MCF 10A (cell line): Measurements from ENCODE around the gene TGFBR3. TPM values are rescaled to one million over a fixed set of nuclear protein-coding genes. Genes with fewer than 3 reads are reported as not detected.
A peak's percentile ranks its signal among the peaks of the same experiment; 100 is the strongest.

Source experiments
- BruUV-seq: library from RNA; stranded (reverse); fragments of 400-500 nt; replicated peaks from 2 replicates; lab custom pipeline; 2021; lab: Mats Ljungman, UMichigan
- CTCF ChIA-PET: fragments of 300-600 bp; sonication (Branson Sonifier 250); formaldehyde crosslinking; extraction: SDS; loops from one replicate; lab custom pipeline; 2021; ENCODE audit warnings: antibody characterized with exemption, inconsistent platforms; lab: Yijun Ruan, JAX
- POLR2A ChIA-PET: fragments of 300-600, 350-650 bp; sonication (Branson Sonifier 250); formaldehyde crosslinking; extraction: SDS; loops from one replicate; lab custom pipeline; 2020; ENCODE audit warnings: antibody characterized with exemption, inconsistent platforms; lab: Yijun Ruan, JAX
- DNase-seq: peaks from one replicate; pipeline ENCODE4 v3.0.0-alpha.2; 2018; ENCODE audit not compliant: unreplicated experiment
- H3K27ac Mint-ChIP-seq: one replicate; pipeline ENCODE4 v1.8.0; 2022; ENCODE audit warnings: mild to moderate bottlenecking, low read depth, mixed read lengths; ENCODE audit not compliant: unreplicated experiment
- H3K27me3 Mint-ChIP-seq: one replicate; pipeline ENCODE4 v1.8.0; 2022; ENCODE audit warnings: mixed read lengths; ENCODE audit not compliant: insufficient read depth, unreplicated experiment
- H3K36me3 Mint-ChIP-seq: one replicate; pipeline ENCODE4 v1.8.0; 2022; ENCODE audit warnings: mild to moderate bottlenecking, moderate library complexity, mixed read lengths; ENCODE audit not compliant: insufficient read depth, unreplicated experiment
- H3K4me1 Mint-ChIP-seq: one replicate; pipeline ENCODE4 v1.8.0; 2022; ENCODE audit warnings: mixed read lengths; ENCODE audit not compliant: insufficient read depth, unreplicated experiment
- H3K4me3 Mint-ChIP-seq: one replicate; pipeline ENCODE4 v1.8.0; 2022; ENCODE audit warnings: mild to moderate bottlenecking, moderate library complexity, mixed read lengths; ENCODE audit not compliant: unreplicated experiment
- H3K9me3 Mint-ChIP-seq: one replicate; pipeline ENCODE4 v1.8.0; 2022; ENCODE audit warnings: mixed read lengths; ENCODE audit not compliant: unreplicated experiment
- intact Hi-C: fragments of 100-400 bp; cut with micrococcal nuclease; formaldehyde crosslinking; loops from 2 replicates; pipeline ENCODE4 v1.14.1; 2022
- total RNA-seq: library from RNA; stranded (reverse); gene quantifications from 2 replicates; pipeline ENCODE4 v1.2.3, GENCODE V29; 2022
- TF ChIP-seq, protein P1 (sequence below): fragments of 200-600 bp; IDR thresholded peaks from one replicate; pipeline ENCODE4 v1.8.0; 2022; ENCODE audit warnings: antibody characterized with exemption, mild to moderate bottlenecking; ENCODE audit not compliant: unreplicated experiment

TGFBR3 gene
- total RNA-seq, 1 experiment from 2014 or later = 12.0 TPM

DNA sequence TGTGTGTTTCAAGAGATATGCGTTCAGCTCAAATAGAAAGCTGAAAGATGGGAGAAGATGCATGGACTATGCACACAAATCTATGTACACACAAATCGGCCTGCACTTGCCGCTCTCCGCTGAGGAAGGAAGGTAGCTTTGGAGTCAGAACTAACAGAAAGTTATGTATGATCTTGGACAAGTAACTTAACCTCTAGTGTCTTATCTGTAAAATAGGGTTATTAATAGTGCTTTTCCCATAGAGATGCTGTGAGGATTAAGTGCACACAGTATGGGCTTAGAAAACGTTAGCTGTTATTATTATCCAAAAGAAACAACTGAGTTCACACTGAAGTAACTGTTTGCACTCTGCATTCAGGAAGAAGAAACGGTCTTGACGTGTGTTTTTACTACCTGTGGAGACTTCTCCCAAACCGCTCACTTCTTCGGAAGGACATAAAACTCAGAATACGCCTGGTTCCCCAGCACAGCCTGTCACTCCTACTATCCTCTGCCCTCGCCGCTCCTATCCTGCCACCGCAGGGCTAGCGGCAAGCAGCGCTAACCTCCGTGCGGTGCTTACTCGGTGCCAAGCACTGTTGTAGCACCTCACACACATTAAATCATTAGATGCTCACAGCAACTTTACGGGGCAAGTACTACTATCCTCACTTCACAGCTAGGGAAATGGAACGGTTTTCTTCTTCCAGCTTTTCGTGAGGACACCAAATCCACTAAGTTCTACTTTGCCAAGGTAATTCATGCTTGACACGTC, 1.3 kb downstream of the TGFBR3 start:
- H3K4me3 Mint-ChIP-seq = peak overlapping the region; percentile 99
- no peaks in the 10 kb centered on the region for H3K27me3 Mint-ChIP-seq
- peaks cover 12% of the 10 kb centered on the region for H3K36me3 Mint-ChIP-seq
- peak overlapping the region; percentile 92 for H3K27ac Mint-ChIP-seq
- H3K9me3 Mint-ChIP-seq = no peaks in the 10 kb centered on the region
- ChIA-PET POLR2A (interaction anchor here (0.7 to 5.2 kb wide), 37 partner anchors 9 to 371 kb away, joined by 3 to 71 read pairs (median 6); no protein-coding TSS in a partner anchor), CTCF (interaction anchor here (0.6 to 4.3 kb wide), 39 partner anchors 13 to 690 kb away, joined by 3 to 35 read pairs (median 5); no protein-coding TSS in a partner anchor)
- TF ChIP-seq, protein P1, sequence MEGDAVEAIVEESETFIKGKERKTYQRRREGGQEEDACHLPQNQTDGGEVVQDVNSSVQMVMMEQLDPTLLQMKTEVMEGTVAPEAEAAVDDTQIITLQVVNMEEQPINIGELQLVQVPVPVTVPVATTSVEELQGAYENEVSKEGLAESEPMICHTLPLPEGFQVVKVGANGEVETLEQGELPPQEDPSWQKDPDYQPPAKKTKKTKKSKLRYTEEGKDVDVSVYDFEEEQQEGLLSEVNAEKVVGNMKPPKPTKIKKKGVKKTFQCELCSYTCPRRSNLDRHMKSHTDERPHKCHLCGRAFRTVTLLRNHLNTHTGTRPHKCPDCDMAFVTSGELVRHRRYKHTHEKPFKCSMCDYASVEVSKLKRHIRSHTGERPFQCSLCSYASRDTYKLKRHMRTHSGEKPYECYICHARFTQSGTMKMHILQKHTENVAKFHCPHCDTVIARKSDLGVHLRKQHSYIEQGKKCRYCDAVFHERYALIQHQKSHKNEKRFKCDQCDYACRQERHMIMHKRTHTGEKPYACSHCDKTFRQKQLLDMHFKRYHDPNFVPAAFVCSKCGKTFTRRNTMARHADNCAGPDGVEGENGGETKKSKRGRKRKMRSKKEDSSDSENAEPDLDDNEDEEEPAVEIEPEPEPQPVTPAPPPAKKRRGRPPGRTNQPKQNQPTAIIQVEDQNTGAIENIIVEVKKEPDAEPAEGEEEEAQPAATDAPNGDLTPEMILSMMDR = no peak
- DNase-seq = peak; percentile 54
- intact Hi-C loops = loop anchor here (1.0 to 5.0 kb wide), 5 partner anchors 40 to 372 kb away; no protein-coding TSS in a partner anchor
- peaks cover 27% of the 10 kb centered on the region for H3K4me1 Mint-ChIP-seq
- BruUV-seq = TSS peak; percentile 31

DNA sequence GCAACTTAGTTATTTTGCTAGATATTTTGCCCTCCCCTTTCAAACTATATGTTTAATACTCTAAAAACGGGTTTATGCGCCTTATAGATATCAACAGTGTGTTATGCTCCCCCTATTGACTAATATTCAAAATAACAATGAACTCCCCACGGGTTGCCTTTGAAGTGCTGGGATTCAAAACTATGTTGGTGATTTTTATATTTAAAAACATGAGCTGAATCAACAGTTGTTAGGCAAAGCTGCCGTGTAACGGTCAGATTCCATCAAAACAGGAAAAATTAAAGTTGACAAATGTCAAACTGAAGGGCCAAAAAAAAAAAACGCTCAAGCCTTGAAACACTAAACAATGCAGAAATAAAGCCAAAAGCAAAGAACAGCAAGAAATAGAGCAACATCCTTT, 2.5 kb downstream of the TGFBR3 start:
- intact Hi-C loops = loop anchor here (1.0 kb wide), 1 partner anchor 152 kb away; no protein-coding TSS in a partner anchor
- H3K4me3 Mint-ChIP-seq = peak overlapping the region; percentile 99
- no TSS peak for BruUV-seq
- peaks cover 33% of the 10 kb centered on the region for H3K4me1 Mint-ChIP-seq
- peak overlapping the region; percentile 92 for H3K27ac Mint-ChIP-seq
- TF ChIP-seq, protein P1 = peak; percentile 42
- ChIA-PET POLR2A (interaction anchor here (0.7 to 5.2 kb wide), 21 partner anchors 8 to 370 kb away, joined by 3 to 71 read pairs (median 10); no protein-coding TSS in a partner anchor), CTCF (interaction anchor here (0.5 to 4.3 kb wide), 38 partner anchors 11 to 854 kb away, joined by 3 to 35 read pairs (median 4); no protein-coding TSS in a partner anchor)
- no peaks in the 10 kb centered on the region for H3K27me3 Mint-ChIP-seq
- H3K9me3 Mint-ChIP-seq = no peaks in the 10 kb centered on the region
- peaks cover 12% of the 10 kb centered on the region for H3K36me3 Mint-ChIP-seq
- DNase-seq = peak; percentile 49

DNA sequence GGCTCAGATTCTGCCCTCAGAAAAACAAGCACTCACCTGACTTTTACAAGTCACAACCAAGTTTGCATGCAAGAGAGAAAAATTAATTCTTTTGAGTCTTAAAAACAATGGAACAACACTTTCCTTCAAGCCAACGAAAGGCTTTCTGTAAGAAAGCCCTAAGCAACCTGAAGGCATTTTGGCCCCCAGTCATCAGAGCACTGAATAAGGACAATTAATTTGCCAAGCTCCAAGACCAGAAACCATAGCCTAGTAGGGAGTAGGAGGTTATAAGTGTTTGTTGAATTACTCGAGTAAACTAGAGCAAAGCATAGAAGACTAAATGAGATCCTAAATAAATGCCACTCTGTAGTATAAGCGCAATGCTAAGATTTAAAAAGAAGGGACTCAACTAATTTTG, 4.7 kb downstream of the TGFBR3 start:
- no TSS peak for BruUV-seq
- H3K36me3 Mint-ChIP-seq = peaks cover 12% of the 10 kb centered on the region
- intact Hi-C loops = no loop called here
- ChIA-PET CTCF (interaction anchor here (1.5 kb wide), 1 partner anchor 351 kb away, joined by 3 read pairs; no protein-coding TSS in a partner anchor), POLR2A (interaction anchor here (0.7 to 3.3 kb wide), 6 partner anchors 10 to 380 kb away, joined by 3 to 24 read pairs (median 6); no protein-coding TSS in a partner anchor)
- TF ChIP-seq, protein P1 = no peak
- no peak overlapping the region for H3K4me3 Mint-ChIP-seq
- H3K27ac Mint-ChIP-seq = no peak overlapping the region
- H3K4me1 Mint-ChIP-seq = peaks cover 46% of the 10 kb centered on the region
- H3K9me3 Mint-ChIP-seq = no peaks in the 10 kb centered on the region
- DNase-seq = no peak
- H3K27me3 Mint-ChIP-seq = no peaks in the 10 kb centered on the region

DNA sequence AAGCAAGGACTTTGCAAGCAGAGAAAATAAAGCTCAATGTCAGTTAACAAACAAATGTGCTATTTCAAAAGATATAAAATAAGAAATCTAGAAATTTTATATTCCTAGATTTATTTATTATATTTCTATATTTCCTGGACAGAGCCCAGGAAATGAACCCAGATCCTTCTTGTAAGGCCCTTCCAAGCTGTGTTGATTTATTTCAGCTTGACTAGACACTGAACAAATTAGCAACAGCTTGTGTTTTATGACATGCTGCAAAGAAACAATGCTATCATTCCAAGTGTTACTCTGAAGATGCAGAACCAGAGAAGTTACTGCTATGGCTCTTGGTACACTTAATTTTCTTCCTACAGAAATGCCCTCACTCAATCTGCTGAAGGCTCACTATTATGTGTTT, 6.2 kb downstream of the TGFBR3 start:
- no TSS peak for BruUV-seq
- Mint-ChIP-seq H3K36me3 (peaks cover 8% of the 10 kb centered on the region), H3K4me3 (no peak overlapping the region), H3K4me1 (peaks cover 59% of the 10 kb centered on the region), H3K27me3 (no peaks in the 10 kb centered on the region), H3K27ac (no peak overlapping the region), H3K9me3 (no peaks in the 10 kb centered on the region)
- intact Hi-C loops = no loop called here
- TF ChIP-seq, protein P1 = no peak
- POLR2A ChIA-PET = interaction anchor here (0.7 to 3.3 kb wide), 9 partner anchors 15 to 350 kb away, joined by 3 to 24 read pairs (median 5); no protein-coding TSS in a partner anchor
- CTCF ChIA-PET = interaction anchor here (0.7 to 1.4 kb wide), 3 partner anchors 148 to 797 kb away, joined by 3 to 5 read pairs (median 4); no protein-coding TSS in a partner anchor
- no peak for DNase-seq
